GM23338 (cell line): ENCODE measurements around the gene SPATA13. TPM values are rescaled to one million over a fixed set of nuclear protein-coding genes. Genes with fewer than 3 reads are reported as not detected.

Experiments used
- ATAC-seq: fragments of 200-7000 bp; cut with Tn5 transposase; 3 replicates; pipeline ENCODE4 v1.9.1; 2020
- DNase-seq: peaks from one replicate; pipeline ENCODE4 v3.0.0-alpha.2; 2015; ENCODE audit warnings: low spot score
- H2AFZ ChIP-seq: fragments of 200-600 bp; sonication (generic); 2 replicates; pipeline ENCODE4 v1.8.0; 2016; ENCODE audit warnings: antibody characterized with exemption, mild to moderate bottlenecking, moderate library complexity
- H3F3A ChIP-seq: fragments of 200-600 bp; sonication (generic); replicated peaks from 2 replicates; pipeline ENCODE4 v1.8.0; 2017; ENCODE audit warnings: antibody characterized with exemption, mixed run types, low read depth
- H3K27ac ChIP-seq: fragments of 200-600 bp; sonication (generic); 2 replicates; pipeline ENCODE4 v1.6.1; 2016; ENCODE audit warnings: low read depth
- H3K27me3 ChIP-seq: fragments of 200-600 bp; sonication (generic); 2 replicates; pipeline ENCODE4 v1.8.0; 2016; ENCODE audit warnings: mild to moderate bottlenecking, mixed run types, moderate library complexity; ENCODE audit not compliant: insufficient read depth
- H3K36me3 ChIP-seq: fragments of 200-600 bp; sonication (generic); 2 replicates; pipeline ENCODE4 v1.8.0; 2016; ENCODE audit warnings: mild to moderate bottlenecking; ENCODE audit not compliant: insufficient read depth
- H3K4me1 ChIP-seq: fragments of 200-600 bp; sonication (generic); 2 replicates; pipeline ENCODE4 v1.8.0; 2016; ENCODE audit warnings: mild to moderate bottlenecking, moderate library complexity; ENCODE audit not compliant: insufficient read depth
- H3K4me2 ChIP-seq: fragments of 200-600 bp; sonication (generic); 2 replicates; pipeline ENCODE4 v1.7.1; 2017; ENCODE audit warnings: mixed run types
- H3K4me3 ChIP-seq: fragments of 200-600 bp; sonication (generic); 2 replicates; pipeline ENCODE4 v1.6.1; 2016; ENCODE audit warnings: mixed run types
- H3K79me2 ChIP-seq: fragments of 200-600 bp; sonication (generic); replicated peaks from 2 replicates; pipeline ENCODE4 v1.8.0; 2017; ENCODE audit warnings: mild to moderate bottlenecking; ENCODE audit not compliant: insufficient read depth
- H3K9me2 ChIP-seq: fragments of 200-600 bp; sonication (generic); 2 replicates; pipeline ENCODE4 v1.8.0; 2017; ENCODE audit not compliant: insufficient read depth
- H4K20me1 ChIP-seq: fragments of 200-600 bp; sonication (generic); replicated peaks from 2 replicates; pipeline ENCODE4 v1.8.0; 2017; ENCODE audit warnings: mild to moderate bottlenecking; ENCODE audit not compliant: insufficient read depth
- H3K27ac Mint-ChIP-seq: 2 replicates; pipeline ENCODE4 v1.8.0; 2020; ENCODE audit warnings: inconsistent platforms, mild to moderate bottlenecking, moderate library complexity, mixed read lengths
- H3K27me3 Mint-ChIP-seq: 3 replicates; pipeline ENCODE4 v1.8.0; 2022; ENCODE audit warnings: low read depth, mild to moderate bottlenecking, moderate library complexity, mixed read lengths, inconsistent platforms; ENCODE audit not compliant: insufficient read depth, poor library complexity
- H3K36me3 Mint-ChIP-seq: 3 replicates; pipeline ENCODE4 v1.8.0; 2021; ENCODE audit warnings: low read depth, mild to moderate bottlenecking, inconsistent platforms, moderate library complexity, mixed read lengths
- H3K4me1 Mint-ChIP-seq: 3 replicates; pipeline ENCODE4 v1.8.0; 2020; ENCODE audit warnings: mild to moderate bottlenecking, inconsistent platforms, mixed read lengths
- H3K4me3 Mint-ChIP-seq: 3 replicates; pipeline ENCODE4 v1.8.0; 2021; ENCODE audit warnings: moderate library complexity, mild to moderate bottlenecking, inconsistent platforms, mixed read lengths
- H3K9me3 Mint-ChIP-seq: 3 replicates; pipeline ENCODE4 v1.8.0; 2020; ENCODE audit warnings: moderate library complexity, mild to moderate bottlenecking, inconsistent platforms, mixed read lengths
- CREB1 ChIP-seq: fragments of 250-450 bp; sonication (Bioruptor Pico); IDR thresholded peaks from 2 replicates; pipeline ENCODE4 v1.5.0; 2020; ENCODE audit warnings: low read depth, mild to moderate bottlenecking, moderate library complexity
- EZH2 ChIP-seq: fragments of 200-600 bp; sonication (generic); IDR thresholded peaks from one replicate; pipeline ENCODE4 v1.8.0; 2017; ENCODE audit warnings: antibody characterized with exemption, mild to moderate bottlenecking, low read depth; ENCODE audit not compliant: unreplicated experiment
- EZH2phosphoT487 ChIP-seq: fragments of 200-600 bp; sonication (generic); IDR thresholded peaks from one replicate; pipeline ENCODE4 v1.8.1; 2018; ENCODE audit warnings: antibody characterized with exemption; ENCODE audit not compliant: unreplicated experiment
- JUNB ChIP-seq: IDR thresholded peaks from one replicate; pipeline ENCODE4 v1.6.1; 2016; ENCODE audit warnings: antibody characterized with exemption; ENCODE audit not compliant: unreplicated experiment
- NANOG ChIP-seq: IDR thresholded peaks from 2 replicates; pipeline ENCODE4 v1.6.1; 2016; ENCODE audit warnings: antibody characterized with exemption, borderline replicate concordance
- POLR2AphosphoS5 ChIP-seq: IDR thresholded peaks from 2 replicates; pipeline ENCODE4 v1.6.1; 2016; ENCODE audit warnings: antibody characterized with exemption, low read depth
- STAT1 ChIP-seq: IDR thresholded peaks from one replicate; pipeline ENCODE4 v1.6.1; 2016; ENCODE audit warnings: antibody characterized with exemption; ENCODE audit not compliant: unreplicated experiment
- ZNF114 ChIP-seq: fragments of 250-450 bp; sonication (Bioruptor Pico); IDR thresholded peaks from 2 replicates; pipeline ENCODE4 v1.5.0; 2020; ENCODE audit warnings: mild to moderate bottlenecking, moderate library complexity
- ZNF331 ChIP-seq: fragments of 250-450 bp; sonication (Bioruptor Pico); IDR thresholded peaks from 2 replicates; pipeline ENCODE4 v1.5.0; 2020; ENCODE audit warnings: low read depth, mild to moderate bottlenecking, moderate library complexity
- polyA plus RNA-seq: library from polyadenylated mRNA; unstranded; fragments of >200 nt; fragmentation: Nextera tagmentation; extraction: Ambion mirVana; gene quantifications from 2 replicates; pipeline ENCODE4 v1.2.1, GENCODE V29; 2016
- total RNA-seq: library from RNA; depleted of rRNA; stranded (reverse); fragments of >200 nt; shearing (Covaris generic); gene quantifications from 2 replicates; pipeline ENCODE4 v1.2.3, GENCODE V29; 2014
- TF ChIP-seq, protein P1 (sequence below), 2 experiments: fragments of 200-600 bp in 1 of 2; sonication (generic) in 1 of 2; conservative IDR thresholded peaks; 2 replicates each; pipeline versions ENCODE4 v1.5.1 to v1.6.1; 2016 to 2017; ENCODE audit warnings: antibody characterized with exemption in 2 of 2, low read depth in 2 of 2, mild to moderate bottlenecking in 2 of 2, moderate library complexity in 1 of 2
- TF ChIP-seq, protein P2 (sequence below): IDR thresholded peaks from 2 replicates; pipeline ENCODE4 v1.6.1; 2016; ENCODE audit warnings: antibody characterized with exemption
- TF ChIP-seq, protein P3 (sequence below): fragments of 250-450 bp; sonication (Bioruptor Pico); IDR thresholded peaks from 2 replicates; pipeline ENCODE4 v1.5.0; 2020; ENCODE audit warnings: mild to moderate bottlenecking, moderate library complexity
- TF ChIP-seq, protein P4 (sequence below): IDR thresholded peaks from one replicate; pipeline ENCODE4 v1.6.1; 2018; ENCODE audit warnings: antibody characterized with exemption; ENCODE audit not compliant: unreplicated experiment

SPATA13 gene
- total and polyA plus RNA-seq, 2 experiments from 2014 or later, result 11.9 to 45.7 TPM

DNA sequence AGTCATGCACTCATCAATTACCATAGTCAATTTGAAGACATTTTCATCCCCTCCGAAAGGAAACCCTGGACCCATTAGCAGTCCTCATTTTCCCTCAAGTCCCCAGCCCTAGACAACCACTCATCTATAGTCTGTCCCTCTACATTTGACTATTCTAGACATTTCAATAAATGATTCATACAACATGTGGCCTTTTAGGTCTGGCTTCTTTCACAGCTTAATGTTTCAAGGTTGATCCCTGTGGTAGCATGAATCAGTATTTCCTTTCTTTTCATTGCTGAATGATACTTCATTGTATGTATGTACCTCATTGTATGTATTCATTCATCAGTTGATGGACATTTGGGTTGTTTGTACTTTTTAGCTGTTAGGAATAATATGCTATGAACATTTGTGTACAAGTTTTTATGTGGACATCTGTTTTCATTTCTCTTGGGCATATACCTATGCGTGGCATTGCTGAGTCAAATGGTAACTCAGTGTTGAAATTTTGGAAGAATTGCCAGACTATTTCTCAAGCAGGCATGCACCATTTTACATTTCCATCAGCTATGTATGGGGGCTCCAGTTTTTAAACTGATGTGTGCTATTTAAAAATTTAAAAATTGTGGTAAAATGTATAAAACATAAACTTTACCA, 18.4 kb downstream of the SPATA13 start:
- H3K27ac Mint-ChIP-seq, result no peak overlapping the region
- peaks cover 34% of the 10 kb centered on the region for H4K20me1 ChIP-seq
- H3K9me3 Mint-ChIP-seq, result no peaks in the 10 kb centered on the region
- no peaks in the 10 kb centered on the region for H3K27me3 ChIP-seq
- no peaks in the 10 kb centered on the region for H3K27me3 Mint-ChIP-seq
- peaks cover 34% of the 10 kb centered on the region for H3K4me1 Mint-ChIP-seq
- no peaks in the 10 kb centered on the region for H3K9me2 ChIP-seq
- DNase-seq (no peak), ATAC-seq (no peak)
- no peaks in the 10 kb centered on the region for H3K36me3 ChIP-seq
- no peak overlapping the region for H3K27ac ChIP-seq
- H3K4me3 Mint-ChIP-seq, result no peak overlapping the region
- peaks cover 18% of the 10 kb centered on the region for H3K4me1 ChIP-seq
- H3F3A ChIP-seq, result no peaks in the 10 kb centered on the region
- no peak overlapping the region for H3K4me2 ChIP-seq
- TF ChIP-seq, protein P1, sequence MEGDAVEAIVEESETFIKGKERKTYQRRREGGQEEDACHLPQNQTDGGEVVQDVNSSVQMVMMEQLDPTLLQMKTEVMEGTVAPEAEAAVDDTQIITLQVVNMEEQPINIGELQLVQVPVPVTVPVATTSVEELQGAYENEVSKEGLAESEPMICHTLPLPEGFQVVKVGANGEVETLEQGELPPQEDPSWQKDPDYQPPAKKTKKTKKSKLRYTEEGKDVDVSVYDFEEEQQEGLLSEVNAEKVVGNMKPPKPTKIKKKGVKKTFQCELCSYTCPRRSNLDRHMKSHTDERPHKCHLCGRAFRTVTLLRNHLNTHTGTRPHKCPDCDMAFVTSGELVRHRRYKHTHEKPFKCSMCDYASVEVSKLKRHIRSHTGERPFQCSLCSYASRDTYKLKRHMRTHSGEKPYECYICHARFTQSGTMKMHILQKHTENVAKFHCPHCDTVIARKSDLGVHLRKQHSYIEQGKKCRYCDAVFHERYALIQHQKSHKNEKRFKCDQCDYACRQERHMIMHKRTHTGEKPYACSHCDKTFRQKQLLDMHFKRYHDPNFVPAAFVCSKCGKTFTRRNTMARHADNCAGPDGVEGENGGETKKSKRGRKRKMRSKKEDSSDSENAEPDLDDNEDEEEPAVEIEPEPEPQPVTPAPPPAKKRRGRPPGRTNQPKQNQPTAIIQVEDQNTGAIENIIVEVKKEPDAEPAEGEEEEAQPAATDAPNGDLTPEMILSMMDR (conservative IDR thresholded peaks at IDR 0.05; ENCODE audit: low read depth in 2 of 2), result no peak
- TF ChIP-seq STAT1 (no peak), JUNB (no peak), ZNF331 (CRISPR knock-in tag) (no peak), ZNF114 (CRISPR knock-in tag) (no peak), EZH2 (no peak), CREB1 (CRISPR knock-in tag) (no peak), POLR2AphosphoS5 (no peak), NANOG (no peak), EZH2phosphoT487 (no peak)
- TF ChIP-seq, protein P2, sequence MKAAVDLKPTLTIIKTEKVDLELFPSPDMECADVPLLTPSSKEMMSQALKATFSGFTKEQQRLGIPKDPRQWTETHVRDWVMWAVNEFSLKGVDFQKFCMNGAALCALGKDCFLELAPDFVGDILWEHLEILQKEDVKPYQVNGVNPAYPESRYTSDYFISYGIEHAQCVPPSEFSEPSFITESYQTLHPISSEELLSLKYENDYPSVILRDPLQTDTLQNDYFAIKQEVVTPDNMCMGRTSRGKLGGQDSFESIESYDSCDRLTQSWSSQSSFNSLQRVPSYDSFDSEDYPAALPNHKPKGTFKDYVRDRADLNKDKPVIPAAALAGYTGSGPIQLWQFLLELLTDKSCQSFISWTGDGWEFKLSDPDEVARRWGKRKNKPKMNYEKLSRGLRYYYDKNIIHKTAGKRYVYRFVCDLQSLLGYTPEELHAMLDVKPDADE, result no peak
- TF ChIP-seq, protein P3, sequence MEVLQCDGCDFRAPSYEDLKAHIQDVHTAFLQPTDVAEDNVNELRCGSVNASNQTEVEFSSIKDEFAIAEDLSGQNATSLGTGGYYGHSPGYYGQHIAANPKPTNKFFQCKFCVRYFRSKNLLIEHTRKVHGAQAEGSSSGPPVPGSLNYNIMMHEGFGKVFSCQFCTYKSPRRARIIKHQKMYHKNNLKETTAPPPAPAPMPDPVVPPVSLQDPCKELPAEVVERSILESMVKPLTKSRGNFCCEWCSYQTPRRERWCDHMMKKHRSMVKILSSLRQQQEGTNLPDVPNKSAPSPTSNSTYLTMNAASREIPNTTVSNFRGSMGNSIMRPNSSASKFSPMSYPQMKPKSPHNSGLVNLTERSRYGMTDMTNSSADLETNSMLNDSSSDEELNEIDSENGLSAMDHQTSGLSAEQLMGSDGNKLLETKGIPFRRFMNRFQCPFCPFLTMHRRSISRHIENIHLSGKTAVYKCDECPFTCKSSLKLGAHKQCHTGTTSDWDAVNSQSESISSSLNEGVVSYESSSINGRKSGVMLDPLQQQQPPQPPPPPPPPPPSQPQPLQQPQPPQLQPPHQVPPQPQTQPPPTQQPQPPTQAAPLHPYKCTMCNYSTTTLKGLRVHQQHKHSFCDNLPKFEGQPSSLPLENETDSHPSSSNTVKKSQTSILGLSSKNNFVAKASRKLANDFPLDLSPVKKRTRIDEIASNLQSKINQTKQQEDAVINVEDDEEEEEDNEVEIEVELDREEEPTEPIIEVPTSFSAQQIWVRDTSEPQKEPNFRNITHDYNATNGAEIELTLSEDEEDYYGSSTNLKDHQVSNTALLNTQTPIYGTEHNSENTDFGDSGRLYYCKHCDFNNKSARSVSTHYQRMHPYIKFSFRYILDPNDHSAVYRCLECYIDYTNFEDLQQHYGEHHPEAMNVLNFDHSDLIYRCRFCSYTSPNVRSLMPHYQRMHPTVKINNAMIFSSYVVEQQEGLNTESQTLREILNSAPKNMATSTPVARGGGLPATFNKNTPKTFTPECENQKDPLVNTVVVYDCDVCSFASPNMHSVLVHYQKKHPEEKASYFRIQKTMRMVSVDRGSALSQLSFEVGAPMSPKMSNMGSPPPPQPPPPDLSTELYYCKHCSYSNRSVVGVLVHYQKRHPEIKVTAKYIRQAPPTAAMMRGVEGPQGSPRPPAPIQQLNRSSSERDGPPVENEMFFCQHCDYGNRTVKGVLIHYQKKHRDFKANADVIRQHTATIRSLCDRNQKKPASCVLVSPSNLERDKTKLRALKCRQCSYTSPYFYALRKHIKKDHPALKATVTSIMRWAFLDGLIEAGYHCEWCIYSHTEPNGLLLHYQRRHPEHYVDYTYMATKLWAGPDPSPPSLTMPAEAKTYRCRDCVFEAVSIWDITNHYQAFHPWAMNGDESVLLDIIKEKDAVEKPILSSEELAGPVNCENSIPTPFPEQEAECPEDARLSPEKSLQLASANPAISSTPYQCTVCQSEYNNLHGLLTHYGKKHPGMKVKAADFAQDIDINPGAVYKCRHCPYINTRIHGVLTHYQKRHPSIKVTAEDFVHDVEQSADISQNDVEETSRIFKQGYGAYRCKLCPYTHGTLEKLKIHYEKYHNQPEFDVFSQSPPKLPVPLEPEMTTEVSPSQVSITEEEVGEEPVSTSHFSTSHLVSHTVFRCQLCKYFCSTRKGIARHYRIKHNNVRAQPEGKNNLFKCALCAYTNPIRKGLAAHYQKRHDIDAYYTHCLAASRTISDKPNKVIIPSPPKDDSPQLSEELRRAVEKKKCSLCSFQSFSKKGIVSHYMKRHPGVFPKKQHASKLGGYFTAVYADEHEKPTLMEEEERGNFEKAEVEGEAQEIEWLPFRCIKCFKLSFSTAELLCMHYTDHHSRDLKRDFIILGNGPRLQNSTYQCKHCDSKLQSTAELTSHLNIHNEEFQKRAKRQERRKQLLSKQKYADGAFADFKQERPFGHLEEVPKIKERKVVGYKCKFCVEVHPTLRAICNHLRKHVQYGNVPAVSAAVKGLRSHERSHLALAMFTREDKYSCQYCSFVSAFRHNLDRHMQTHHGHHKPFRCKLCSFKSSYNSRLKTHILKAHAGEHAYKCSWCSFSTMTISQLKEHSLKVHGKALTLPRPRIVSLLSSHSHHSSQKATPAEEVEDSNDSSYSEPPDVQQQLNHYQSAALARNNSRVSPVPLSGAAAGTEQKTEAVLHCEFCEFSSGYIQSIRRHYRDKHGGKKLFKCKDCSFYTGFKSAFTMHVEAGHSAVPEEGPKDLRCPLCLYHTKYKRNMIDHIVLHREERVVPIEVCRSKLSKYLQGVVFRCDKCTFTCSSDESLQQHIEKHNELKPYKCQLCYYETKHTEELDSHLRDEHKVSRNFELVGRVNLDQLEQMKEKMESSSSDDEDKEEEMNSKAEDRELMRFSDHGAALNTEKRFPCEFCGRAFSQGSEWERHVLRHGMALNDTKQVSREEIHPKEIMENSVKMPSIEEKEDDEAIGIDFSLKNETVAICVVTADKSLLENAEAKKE (CRISPR knock-in tag), result no peak
- TF ChIP-seq, protein P4, sequence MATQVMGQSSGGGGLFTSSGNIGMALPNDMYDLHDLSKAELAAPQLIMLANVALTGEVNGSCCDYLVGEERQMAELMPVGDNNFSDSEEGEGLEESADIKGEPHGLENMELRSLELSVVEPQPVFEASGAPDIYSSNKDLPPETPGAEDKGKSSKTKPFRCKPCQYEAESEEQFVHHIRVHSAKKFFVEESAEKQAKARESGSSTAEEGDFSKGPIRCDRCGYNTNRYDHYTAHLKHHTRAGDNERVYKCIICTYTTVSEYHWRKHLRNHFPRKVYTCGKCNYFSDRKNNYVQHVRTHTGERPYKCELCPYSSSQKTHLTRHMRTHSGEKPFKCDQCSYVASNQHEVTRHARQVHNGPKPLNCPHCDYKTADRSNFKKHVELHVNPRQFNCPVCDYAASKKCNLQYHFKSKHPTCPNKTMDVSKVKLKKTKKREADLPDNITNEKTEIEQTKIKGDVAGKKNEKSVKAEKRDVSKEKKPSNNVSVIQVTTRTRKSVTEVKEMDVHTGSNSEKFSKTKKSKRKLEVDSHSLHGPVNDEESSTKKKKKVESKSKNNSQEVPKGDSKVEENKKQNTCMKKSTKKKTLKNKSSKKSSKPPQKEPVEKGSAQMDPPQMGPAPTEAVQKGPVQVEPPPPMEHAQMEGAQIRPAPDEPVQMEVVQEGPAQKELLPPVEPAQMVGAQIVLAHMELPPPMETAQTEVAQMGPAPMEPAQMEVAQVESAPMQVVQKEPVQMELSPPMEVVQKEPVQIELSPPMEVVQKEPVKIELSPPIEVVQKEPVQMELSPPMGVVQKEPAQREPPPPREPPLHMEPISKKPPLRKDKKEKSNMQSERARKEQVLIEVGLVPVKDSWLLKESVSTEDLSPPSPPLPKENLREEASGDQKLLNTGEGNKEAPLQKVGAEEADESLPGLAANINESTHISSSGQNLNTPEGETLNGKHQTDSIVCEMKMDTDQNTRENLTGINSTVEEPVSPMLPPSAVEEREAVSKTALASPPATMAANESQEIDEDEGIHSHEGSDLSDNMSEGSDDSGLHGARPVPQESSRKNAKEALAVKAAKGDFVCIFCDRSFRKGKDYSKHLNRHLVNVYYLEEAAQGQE, result no peak
- H2AFZ ChIP-seq, result no peak overlapping the region
- H3K4me3 ChIP-seq, result no peak overlapping the region
- peaks cover 98% of the 10 kb centered on the region for H3K79me2 ChIP-seq
- H3K36me3 Mint-ChIP-seq, result no peaks in the 10 kb centered on the region; the same call in 2 of the 3 replicates
